Stomach smooth muscle (tissue), 2 donors: ENCODE measurements around the gene SH3BP2.

Experiments used
- H3K27ac ChIP-seq: one replicate; pipeline ENCODE4 v1.7.0; 2013; ENCODE audit warnings: mild to moderate bottlenecking, low read length, inconsistent platforms
- H3K27me3 ChIP-seq, 2 donors: one replicate each; pipeline ENCODE4 v1.7.0; 2013; ENCODE audit warnings: low read length in 2 of 2; ENCODE audit not compliant: insufficient read depth in 2 of 2, control insufficient read depth in 1 of 2
- H3K36me3 ChIP-seq, 2 donors: one replicate each; pipeline ENCODE4 v1.7.0; 2013; ENCODE audit warnings: low read length in 2 of 2; ENCODE audit not compliant: control insufficient read depth in 2 of 2, insufficient read depth in 2 of 2
- H3K4me1 ChIP-seq: one replicate; pipeline ENCODE4 v1.7.0; 2013; ENCODE audit warnings: low read length; ENCODE audit not compliant: control insufficient read depth, insufficient read depth
- H3K4me3 ChIP-seq, 2 donors: one replicate each; pipeline ENCODE4 v1.7.0; 2013; ENCODE audit warnings: low read length in 2 of 2
- H3K9ac ChIP-seq, 2 donors: one replicate each; pipeline ENCODE4 v1.7.0; 2013; ENCODE audit warnings: low read length in 2 of 2, mild to moderate bottlenecking in 1 of 2
- H3K9me3 ChIP-seq, 2 donors: one replicate each; pipeline ENCODE4 v1.7.0; 2013; ENCODE audit warnings: low read length in 2 of 2; ENCODE audit not compliant: control insufficient read depth in 2 of 2
- donor health status: healthy.
- donor health status: Pancreatic carcinoma.

The SH3BP2 gene

DNA sequence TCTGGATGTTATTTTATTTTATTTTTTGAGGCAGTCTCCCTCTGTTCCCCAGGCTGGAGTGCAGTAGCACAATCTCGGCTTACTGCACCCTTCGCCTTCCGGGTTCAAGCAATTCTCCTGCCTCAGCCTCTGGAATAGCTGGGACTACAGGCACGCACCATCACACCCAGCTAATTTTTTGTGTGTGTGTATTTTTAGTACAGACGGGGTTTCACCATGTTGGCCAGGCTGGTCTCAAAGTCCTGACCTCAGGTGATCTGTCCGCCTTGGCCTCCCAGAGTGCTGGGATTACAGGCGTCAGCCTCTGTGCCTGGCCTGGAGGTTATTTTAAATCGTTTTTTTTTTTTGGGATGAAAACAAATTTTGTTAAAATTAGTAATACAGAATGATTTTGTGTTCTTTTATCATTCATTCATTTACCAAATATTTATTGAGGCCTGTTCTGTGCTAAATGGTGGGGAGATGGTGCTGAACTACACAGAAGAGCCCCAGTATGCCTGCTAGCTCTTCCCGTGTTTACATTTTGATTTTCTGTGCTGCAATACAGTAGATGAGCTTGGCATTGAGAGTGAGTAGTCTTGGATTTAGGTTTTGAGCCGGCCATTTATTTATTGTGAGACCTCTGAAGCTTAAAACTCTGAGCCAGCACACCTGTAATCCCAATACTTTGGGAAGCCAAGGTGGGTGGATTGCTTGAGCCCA is 73.4 kb downstream of the SH3BP2 start:
- peaks cover 66% of the 10 kb centered on the region for H3K4me1 ChIP-seq
- peak overlapping the region in 1 of 2 donors; percentile 8 for H3K4me3 ChIP-seq
- no peaks in the 10 kb centered on the region for H3K36me3 ChIP-seq
- H3K9me3 ChIP-seq: no peaks in the 10 kb centered on the region
- H3K27me3 ChIP-seq: no peaks in the 10 kb centered on the region
- H3K27ac ChIP-seq: no peak overlapping the region
- H3K9ac ChIP-seq: no peak overlapping the region

DNA sequence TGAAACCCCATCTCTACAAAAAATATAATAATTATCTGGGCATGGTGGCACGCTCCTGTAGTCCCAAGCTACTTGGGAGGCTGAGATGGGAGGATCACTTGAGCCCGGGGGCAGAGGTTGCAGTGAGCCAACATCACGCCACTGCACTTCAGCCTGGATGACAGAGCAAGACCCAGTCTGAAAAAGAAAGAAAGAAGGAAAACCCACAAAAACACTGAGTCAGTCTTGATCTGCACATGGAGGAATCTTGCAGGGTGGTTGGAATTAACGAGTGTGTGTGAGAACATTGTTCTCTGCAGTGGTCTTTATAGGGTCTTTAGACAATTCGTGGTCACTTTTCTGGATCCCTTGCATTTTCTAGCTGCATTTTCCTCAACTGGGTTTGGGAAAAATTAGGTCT is 74.0 kb downstream of the SH3BP2 start:
- Histone ChIP-seq H3K9ac (no peak overlapping the region), H3K27me3 (no peaks in the 10 kb centered on the region), H3K36me3 (no peaks in the 10 kb centered on the region), H3K27ac (peak overlapping the region; percentile 70), H3K9me3 (no peaks in the 10 kb centered on the region), H3K4me3 (no peak overlapping the region), H3K4me1 (peaks cover 60% of the 10 kb centered on the region)

DNA sequence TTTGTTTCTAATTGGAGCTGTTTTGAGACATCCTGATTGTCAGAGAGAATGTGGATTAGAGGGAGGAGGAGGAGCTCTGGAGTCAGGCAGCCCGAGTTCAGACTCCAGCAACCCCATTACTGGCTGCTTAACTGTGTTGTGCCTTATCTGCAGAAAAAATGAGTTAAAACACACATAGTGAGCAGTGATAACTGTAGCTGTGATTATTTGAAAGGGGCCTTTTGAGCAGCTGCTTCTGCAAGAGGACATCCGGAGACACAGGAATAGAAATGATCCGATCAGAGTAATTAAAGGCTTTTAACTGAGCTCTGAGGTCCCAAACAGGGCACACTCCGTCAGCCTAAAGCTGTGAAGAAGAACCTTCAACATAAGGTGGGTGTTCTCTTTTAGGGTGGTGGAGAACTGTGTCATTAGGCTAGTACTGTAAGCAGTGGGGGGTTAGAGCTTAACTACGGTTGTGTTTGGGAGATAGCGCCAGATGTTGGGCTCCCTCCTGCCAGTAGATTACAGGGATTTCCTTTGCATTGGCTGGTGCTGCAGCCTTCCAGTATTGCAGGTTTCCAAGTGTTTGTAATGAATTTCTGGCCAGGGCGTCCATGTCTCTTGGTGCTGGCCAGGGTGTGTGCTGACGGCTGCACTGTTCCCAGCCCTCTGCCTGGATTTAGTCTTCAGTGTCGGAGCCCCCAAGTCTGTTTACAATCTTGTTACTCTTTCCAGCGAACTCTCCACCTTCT is 75.0 kb downstream of the SH3BP2 start:
- H3K4me1 ChIP-seq: peaks cover 50% of the 10 kb centered on the region
- peak overlapping the region; percentile 56 to 67 for H3K4me3 ChIP-seq

DNA sequence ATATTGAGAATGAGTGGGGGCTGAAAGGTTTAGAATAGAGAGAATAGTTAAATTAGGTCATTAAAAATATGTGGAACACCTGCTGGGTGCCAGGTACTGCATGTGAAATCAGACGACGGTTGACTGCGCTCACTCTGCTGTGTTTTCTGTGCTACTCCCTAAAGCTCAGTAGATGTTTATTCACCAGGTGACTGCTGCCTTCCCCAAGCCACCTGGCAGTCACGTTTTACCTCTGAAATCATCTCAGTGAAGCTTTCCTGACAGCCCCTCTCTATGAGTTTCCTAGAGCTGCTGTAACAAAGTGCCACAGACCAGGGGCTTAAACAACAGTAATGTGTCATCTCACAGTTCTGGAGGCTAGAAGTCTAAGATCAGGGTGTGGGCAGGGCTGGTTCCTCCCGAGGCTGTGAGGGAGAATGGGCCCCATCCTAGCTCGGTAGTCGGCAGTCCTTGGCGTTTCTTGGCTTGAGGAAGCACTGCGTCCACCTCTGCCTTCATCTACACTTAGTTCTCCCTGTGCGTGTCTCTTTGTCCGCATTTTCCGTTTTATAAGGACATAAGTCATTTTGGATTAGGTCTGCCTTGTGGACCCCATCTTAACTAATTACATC is 76.1 kb downstream of the SH3BP2 start:
- H3K4me1 ChIP-seq: peaks cover 44% of the 10 kb centered on the region
- no peaks in the 10 kb centered on the region for H3K27me3 ChIP-seq
- peak overlapping the region in 1 of 2 donors; percentile 34 for H3K9ac ChIP-seq
- H3K27ac ChIP-seq: peak overlapping the region; percentile 70
- H3K4me3 ChIP-seq: peak overlapping the region; percentile 56 to 67
- H3K9me3 ChIP-seq: no peaks in the 10 kb centered on the region
- no peaks in the 10 kb centered on the region for H3K36me3 ChIP-seq

More for the DNA sequence above, 75.0 kb downstream of the SH3BP2 start:
- Histone ChIP-seq H3K9me3 (no peaks in the 10 kb centered on the region), H3K27ac (peak overlapping the region; percentile 70), H3K27me3 (no peaks in the 10 kb centered on the region), H3K9ac (peak overlapping the region; percentile 34 to 55), H3K36me3 (no peaks in the 10 kb centered on the region)

DNA sequence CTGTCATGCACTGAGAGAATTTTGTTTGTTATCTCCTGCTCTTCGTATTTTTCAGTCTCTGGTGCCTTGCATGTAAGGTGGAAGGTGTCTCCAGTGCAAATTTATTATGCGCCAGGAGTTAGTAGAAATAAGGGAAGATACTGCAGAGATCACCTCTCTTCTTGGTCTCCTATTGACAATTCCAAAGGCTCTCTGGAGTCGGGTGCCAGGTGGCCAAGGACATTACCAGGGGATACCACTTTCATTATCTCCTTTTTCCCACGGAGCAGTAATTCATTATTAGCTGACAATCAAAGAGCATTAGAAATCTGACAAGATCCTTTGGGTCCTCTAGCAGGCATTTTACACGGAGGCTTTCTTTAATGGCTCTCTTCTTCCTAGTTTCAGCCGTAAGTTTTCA is 76.8 kb downstream of the SH3BP2 start:
- peak overlapping the region in 1 of 2 donors; percentile 4 for H3K9ac ChIP-seq
- no peaks in the 10 kb centered on the region for H3K9me3 ChIP-seq
- H3K4me1 ChIP-seq: peaks cover 40% of the 10 kb centered on the region
- H3K4me3 ChIP-seq: no peak overlapping the region
- peak overlapping the region; percentile 70 for H3K27ac ChIP-seq
- H3K27me3 ChIP-seq: no peaks in the 10 kb centered on the region
- H3K36me3 ChIP-seq: no peaks in the 10 kb centered on the region

DNA sequence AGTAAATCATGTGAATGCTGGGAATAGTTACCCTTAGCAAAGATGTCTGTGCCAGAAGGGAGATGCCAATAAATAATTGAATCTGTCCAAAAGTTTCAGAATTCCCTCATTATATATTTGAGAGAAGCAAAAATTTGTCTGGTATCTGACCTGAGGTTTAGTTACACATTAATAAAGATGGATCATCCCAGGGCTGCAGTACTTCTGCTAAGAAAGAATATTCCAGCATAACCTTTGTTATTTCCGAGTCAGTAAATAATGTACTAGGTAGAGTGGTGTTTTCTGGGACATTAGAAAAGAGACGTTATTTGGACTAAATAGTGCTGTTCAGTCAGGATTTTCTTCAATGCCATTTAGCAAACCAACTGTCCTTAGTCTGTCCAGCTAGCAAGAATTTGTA is 77.2 kb downstream of the SH3BP2 start:
- Histone ChIP-seq H3K4me3 (no peak overlapping the region), H3K9ac (peak overlapping the region in 1 of 2 donors; percentile 4), H3K4me1 (peaks cover 40% of the 10 kb centered on the region), H3K27me3 (no peaks in the 10 kb centered on the region), H3K27ac (no peak overlapping the region), H3K9me3 (no peaks in the 10 kb centered on the region), H3K36me3 (no peaks in the 10 kb centered on the region)

DNA sequence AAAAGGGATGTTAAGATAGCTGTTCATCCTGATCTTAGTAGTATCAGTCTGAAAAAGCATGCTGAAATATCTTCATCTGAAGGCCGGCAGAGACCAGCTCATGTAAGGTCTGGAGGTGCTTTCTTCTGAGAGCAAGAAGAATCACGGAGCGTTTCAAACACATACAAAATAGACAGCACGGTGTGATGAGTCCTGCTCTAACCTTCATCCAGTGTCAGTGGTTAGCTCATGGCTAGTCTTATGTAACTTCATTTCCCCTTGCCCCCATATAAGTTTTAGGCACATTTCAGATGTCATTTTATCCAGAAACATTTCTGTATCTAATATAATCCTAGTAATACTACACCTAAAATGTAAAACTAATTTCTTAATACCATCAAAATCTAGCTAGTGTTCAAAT is 78.6 kb downstream of the SH3BP2 start:
- no peak overlapping the region for H3K9ac ChIP-seq
- H3K36me3 ChIP-seq: no peaks in the 10 kb centered on the region
- no peak overlapping the region for H3K27ac ChIP-seq
- H3K4me1 ChIP-seq: peaks cover 32% of the 10 kb centered on the region
- H3K9me3 ChIP-seq: no peaks in the 10 kb centered on the region
- no peaks in the 10 kb centered on the region for H3K27me3 ChIP-seq
- no peak overlapping the region for H3K4me3 ChIP-seq

DNA sequence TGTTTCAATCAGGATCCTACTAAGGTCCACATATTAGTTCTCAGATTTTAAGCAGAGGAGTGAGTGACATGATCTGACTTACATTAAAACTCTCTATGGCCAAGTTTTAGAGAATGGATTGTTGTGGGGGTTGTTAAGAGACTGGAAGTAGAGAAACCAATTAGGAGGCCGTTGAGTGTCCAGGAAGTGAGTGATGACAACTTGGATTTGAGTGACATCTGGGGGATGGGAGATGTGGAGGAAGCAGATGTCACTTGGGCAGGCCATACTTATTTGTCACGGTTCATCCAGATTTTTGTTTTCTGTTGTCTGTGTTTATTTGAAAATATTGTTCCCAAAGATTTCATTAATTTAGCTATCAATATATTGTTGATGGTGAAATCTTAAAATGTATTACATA is 79.0 kb downstream of the SH3BP2 start:
- Histone ChIP-seq H3K4me3 (no peak overlapping the region), H3K27ac (no peak overlapping the region), H3K9me3 (no peaks in the 10 kb centered on the region), H3K27me3 (no peaks in the 10 kb centered on the region), H3K36me3 (no peaks in the 10 kb centered on the region), H3K4me1 (peaks cover 28% of the 10 kb centered on the region), H3K9ac (no peak overlapping the region)

DNA sequence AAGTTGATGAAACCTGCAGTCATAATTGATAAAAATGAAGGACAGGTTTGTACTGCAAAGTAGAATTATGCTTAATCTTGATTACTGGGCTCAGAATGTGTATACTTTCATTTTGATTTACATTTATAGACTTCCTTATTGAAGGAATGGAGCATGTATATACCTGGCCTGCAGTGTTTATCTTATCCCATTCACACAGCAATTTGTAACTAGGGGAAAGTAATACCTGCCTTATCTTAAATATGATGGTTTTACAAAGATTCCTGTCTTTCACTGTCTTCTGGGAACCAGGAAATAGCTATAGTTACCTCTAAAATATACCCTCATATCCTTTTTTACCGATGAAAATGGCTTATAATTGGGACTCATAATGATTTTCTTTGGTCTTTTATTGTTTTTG is 80.4 kb downstream of the SH3BP2 start:
- Histone ChIP-seq H3K4me3 (no peak overlapping the region), H3K9me3 (no peaks in the 10 kb centered on the region), H3K36me3 (peaks cover 0 to 5% of the 10 kb centered on the region in 2 donors), H3K27ac (no peak overlapping the region), H3K9ac (no peak overlapping the region), H3K4me1 (peaks cover 14% of the 10 kb centered on the region), H3K27me3 (no peaks in the 10 kb centered on the region)

DNA sequence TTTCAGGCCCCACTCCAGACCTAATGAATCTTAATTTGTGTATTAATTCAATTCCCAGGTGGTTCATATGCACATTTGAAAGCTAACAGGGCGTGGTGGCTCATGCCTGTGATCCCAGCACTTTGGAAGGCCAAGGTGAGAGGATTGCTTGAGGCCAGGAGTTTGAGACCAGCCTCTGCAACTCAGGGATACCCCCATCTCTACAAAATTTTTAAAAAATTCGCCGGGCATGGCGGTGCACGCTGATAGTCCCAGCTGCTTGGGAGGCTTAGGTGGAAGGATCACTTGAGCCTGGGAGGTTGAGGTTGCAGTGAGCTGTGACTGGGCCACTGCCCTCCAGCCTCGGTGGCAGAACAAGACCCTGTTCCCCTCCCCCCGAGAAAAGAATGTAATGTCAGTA is 82.0 kb downstream of the SH3BP2 start:
- H3K27ac ChIP-seq: no peak overlapping the region
- H3K36me3 ChIP-seq: peaks cover 4 to 5% of the 10 kb centered on the region in 2 donors
- H3K27me3 ChIP-seq: no peaks in the 10 kb centered on the region
- H3K9ac ChIP-seq: no peak overlapping the region
- H3K4me3 ChIP-seq: no peak overlapping the region
- H3K9me3 ChIP-seq: no peaks in the 10 kb centered on the region
- no peaks in the 10 kb centered on the region for H3K4me1 ChIP-seq
